Type B pancreatic cell (in vitro differentiated cells): ENCODE results near the gene CRLF2. TPM values are rescaled to one million over a fixed set of nuclear protein-coding genes. Genes with fewer than 3 reads are reported as not detected.
A peak's percentile ranks its signal among the peaks of the same experiment; 100 is the strongest.

Experiments used
- DNase-seq: peaks from one replicate; pipeline ENCODE4 v3.0.0; 2021; ENCODE audit warnings: mixed read lengths; ENCODE audit not compliant: unreplicated experiment; ENCODE audit errors: extremely low spot score
- H3K27ac Mint-ChIP-seq: 2 replicates; pipeline ENCODE4 v1.8.0; 2021; ENCODE audit warnings: mild to moderate bottlenecking, mixed read lengths
- H3K27me3 Mint-ChIP-seq: 2 replicates; pipeline ENCODE4 v1.8.0; 2021; ENCODE audit warnings: mixed read lengths
- H3K36me3 Mint-ChIP-seq: 2 replicates; pipeline ENCODE4 v1.8.0; 2021; ENCODE audit warnings: mixed read lengths
- H3K4me1 Mint-ChIP-seq: one replicate; pipeline ENCODE4 v1.8.0; 2021; ENCODE audit warnings: mixed read lengths; ENCODE audit not compliant: unreplicated experiment
- H3K4me3 Mint-ChIP-seq: 2 replicates; pipeline ENCODE4 v1.8.0; 2021; ENCODE audit warnings: mild to moderate bottlenecking, mixed read lengths
- H3K9me3 Mint-ChIP-seq: 2 replicates; pipeline ENCODE4 v1.8.0; 2021; ENCODE audit warnings: mixed read lengths
- total RNA-seq: library from RNA; stranded (reverse); gene quantifications from 2 replicates; pipeline ENCODE4 v1.2.1, GENCODE V29; 2021; ENCODE audit warnings: low replicate concordance
- TF ChIP-seq, protein P1 (sequence below): fragments of 200-600 bp; sonication (generic); conservative IDR thresholded peaks from 2 replicates; pipeline ENCODE4 v1.5.0; 2021; ENCODE audit warnings: antibody characterized with exemption, mild to moderate bottlenecking

CRLF2 gene
- total RNA-seq, 1 donor from 2014 or later = not detected

DNA sequence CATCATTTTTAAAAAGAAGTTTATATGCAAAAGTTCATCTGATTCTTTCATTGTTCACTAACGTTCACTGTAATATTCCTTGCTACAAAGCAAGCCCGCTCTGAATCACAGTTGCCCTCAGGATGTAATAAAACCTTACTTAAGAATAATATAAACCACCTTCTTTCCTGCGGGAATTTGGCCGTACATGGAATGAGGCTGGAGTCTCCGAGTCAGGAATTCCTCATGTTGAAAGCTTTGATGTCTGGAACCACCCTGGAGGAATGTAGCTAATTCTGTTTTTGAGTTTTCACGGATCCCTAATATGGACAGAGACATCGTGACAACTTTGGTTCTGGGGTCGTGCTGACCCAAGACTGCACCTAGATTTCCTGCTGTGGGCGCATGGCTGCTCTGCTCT is 58.5 kb downstream of the CRLF2 start:
- TF ChIP-seq, protein P1, sequence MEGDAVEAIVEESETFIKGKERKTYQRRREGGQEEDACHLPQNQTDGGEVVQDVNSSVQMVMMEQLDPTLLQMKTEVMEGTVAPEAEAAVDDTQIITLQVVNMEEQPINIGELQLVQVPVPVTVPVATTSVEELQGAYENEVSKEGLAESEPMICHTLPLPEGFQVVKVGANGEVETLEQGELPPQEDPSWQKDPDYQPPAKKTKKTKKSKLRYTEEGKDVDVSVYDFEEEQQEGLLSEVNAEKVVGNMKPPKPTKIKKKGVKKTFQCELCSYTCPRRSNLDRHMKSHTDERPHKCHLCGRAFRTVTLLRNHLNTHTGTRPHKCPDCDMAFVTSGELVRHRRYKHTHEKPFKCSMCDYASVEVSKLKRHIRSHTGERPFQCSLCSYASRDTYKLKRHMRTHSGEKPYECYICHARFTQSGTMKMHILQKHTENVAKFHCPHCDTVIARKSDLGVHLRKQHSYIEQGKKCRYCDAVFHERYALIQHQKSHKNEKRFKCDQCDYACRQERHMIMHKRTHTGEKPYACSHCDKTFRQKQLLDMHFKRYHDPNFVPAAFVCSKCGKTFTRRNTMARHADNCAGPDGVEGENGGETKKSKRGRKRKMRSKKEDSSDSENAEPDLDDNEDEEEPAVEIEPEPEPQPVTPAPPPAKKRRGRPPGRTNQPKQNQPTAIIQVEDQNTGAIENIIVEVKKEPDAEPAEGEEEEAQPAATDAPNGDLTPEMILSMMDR = no peak
- Mint-ChIP-seq H3K9me3 (no peaks in the 10 kb centered on the region), H3K4me1 (no peaks in the 10 kb centered on the region), H3K36me3 (no peaks in the 10 kb centered on the region), H3K27ac (no peak overlapping the region), H3K4me3 (no peak overlapping the region), H3K27me3 (peaks cover 21% of the 10 kb centered on the region)
- DNase-seq = peak; percentile 18

DNA sequence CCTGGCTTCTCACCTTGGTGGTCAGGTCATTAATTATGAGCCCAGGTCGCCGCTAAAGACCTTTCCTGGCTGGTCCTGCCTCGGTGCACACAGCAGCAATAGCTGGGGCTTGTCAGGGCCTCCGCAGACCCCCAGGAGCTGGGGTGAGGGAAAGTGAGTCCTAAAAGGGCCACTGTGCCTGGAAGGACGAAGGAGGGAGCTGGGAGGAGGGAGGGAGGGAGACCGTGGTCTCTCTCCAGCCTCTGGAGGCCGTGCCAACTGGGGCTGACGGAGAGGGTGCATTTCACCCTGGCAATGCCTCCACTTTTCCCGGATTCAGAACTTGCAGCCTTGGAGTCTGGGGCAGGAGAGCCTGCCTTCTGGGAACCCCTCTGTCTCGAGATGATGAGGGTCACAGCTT is 60.4 kb downstream of the CRLF2 start:
- no peaks in the 10 kb centered on the region for H3K9me3 Mint-ChIP-seq
- no peak overlapping the region for H3K27ac Mint-ChIP-seq
- DNase-seq = peak; percentile 61
- H3K36me3 Mint-ChIP-seq = no peaks in the 10 kb centered on the region
- no peak overlapping the region for H3K4me3 Mint-ChIP-seq
- TF ChIP-seq, protein P1 = no peak
- no peaks in the 10 kb centered on the region for H3K4me1 Mint-ChIP-seq
- H3K27me3 Mint-ChIP-seq = peaks cover 21% of the 10 kb centered on the region

DNA sequence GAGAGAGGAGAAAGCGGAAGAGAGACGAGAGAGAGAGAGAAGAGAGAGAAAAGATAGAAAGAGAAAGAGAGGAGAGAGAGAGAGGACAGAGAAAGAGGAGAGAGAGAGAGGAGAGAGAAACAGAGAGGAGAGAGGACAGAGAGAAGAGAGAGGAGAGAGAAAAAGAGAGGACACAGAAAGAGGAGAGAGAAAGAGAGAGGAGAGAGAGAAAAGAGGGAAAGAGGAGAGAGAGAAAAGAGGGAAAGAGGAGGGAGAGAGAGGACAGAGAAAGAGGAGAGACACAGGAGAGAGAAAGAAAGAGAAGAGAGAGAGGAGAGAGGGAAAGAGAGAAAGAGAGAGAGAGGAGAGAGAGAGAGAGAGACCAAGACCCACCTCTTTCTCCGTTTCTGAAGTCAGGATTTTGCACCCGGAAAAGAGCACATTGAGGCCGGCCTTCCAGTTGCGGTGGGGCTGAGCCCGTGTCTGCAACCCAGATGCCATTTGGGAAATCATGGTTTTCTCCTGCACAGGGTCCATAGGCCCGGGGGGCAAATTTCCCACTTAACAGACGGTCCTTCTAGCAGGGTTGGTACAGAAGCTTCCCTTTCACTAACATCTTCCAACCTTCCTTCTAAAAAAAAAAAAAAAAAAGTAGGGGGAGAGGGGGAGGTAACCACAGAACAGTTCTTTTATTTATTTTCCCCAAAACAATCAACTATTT is 60.9 kb downstream of the CRLF2 start:
- Mint-ChIP-seq H3K9me3 (no peaks in the 10 kb centered on the region), H3K4me1 (no peaks in the 10 kb centered on the region), H3K4me3 (no peak overlapping the region), H3K36me3 (no peaks in the 10 kb centered on the region), H3K27me3 (peaks cover 21% of the 10 kb centered on the region), H3K27ac (no peak overlapping the region)
- TF ChIP-seq, protein P1 = no peak
- peak; percentile 43 for DNase-seq

DNA sequence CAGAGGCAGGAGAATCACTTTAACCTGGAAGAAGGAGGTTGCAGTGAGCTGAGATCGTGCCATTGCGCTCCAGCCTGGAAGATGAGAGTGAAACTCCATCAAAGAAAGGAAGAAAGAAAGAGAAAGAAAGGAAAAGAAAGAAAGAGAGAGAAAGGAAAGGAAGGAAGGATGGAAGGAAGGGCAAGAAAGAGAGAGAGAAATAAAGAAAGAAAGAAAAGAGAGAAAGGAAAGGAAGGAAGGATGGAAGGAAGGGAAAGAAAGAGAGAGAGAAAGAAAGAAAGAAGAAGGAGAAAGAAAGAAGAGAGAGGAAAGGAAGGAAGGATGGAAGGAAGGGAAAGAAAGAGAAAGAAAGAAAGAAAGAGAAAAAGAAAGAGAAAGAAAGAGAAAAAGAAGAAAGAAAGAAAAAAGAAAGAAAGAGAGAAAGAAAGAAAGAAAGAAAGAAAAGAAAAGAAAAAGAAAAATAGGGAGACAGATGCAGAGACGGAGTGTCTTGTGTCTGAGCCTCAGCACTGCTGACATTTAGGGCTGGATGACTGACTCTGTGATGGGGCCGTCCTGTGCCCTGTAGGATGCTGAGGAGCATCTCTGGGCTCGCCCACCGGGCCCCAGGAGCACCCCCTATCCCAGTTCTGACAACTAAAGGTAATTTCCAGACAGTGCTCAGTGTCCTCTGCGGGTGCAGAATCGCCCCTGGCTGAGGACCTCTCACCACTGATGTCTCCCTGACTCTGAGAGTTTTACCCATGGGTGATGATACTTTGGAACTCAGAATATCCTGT is 61.7 kb downstream of the CRLF2 start:
- peak; percentile 43 for DNase-seq

DNA sequence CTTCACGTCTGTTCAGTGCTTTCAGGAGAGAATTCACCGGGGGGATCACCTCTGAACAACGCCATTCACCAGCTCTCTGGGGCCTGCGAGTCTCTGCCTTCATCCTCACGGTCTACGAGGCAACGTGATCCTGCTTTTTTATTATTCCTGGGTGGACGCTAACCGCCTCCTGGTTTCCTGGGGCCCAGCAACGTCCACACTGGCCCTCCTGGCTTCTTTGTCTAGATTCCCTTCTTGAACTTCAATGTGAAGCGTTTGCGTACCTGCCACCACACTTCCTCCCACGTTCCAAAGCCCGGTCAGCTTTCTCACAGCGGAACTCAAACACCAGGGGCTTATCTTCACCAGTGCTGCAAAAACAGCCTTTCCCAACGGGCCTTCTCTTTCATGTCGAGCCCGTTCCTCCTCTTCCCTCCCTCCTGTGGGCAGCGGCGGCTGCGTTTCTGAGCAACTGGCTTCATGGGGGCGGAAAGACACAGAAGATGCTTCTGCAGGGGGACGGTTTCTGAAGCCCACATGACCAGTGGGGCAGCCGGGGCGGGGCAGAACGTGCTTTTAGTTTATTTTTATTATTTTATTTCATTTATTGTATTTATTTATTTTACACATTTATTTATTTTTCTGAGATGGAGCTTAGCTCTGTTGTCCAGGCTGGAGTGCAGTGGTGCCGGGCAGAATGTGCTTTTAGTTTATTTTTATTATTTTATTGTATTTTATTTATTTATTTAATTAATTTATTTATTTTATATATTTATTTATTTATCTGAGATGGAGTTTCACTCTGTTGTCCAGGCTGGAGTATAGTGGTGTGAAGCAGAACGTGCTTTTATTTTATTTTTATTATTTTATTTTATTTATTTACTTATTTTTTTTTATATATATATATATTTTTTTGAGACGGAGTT is 64.6 kb downstream of the CRLF2 start:
- no peak overlapping the region for H3K4me3 Mint-ChIP-seq
- no peak overlapping the region for H3K27ac Mint-ChIP-seq
- TF ChIP-seq, protein P1 = no peak
- H3K36me3 Mint-ChIP-seq = no peaks in the 10 kb centered on the region
- H3K4me1 Mint-ChIP-seq = no peaks in the 10 kb centered on the region
- H3K27me3 Mint-ChIP-seq = peaks cover 21% of the 10 kb centered on the region
- no peaks in the 10 kb centered on the region for H3K9me3 Mint-ChIP-seq
- peak; percentile 50 for DNase-seq

More for the DNA sequence above, 61.7 kb downstream of the CRLF2 start:
- H3K4me3 Mint-ChIP-seq = no peak overlapping the region
- H3K9me3 Mint-ChIP-seq = no peaks in the 10 kb centered on the region
- H3K27ac Mint-ChIP-seq = no peak overlapping the region
- TF ChIP-seq, protein P1 = no peak
- no peaks in the 10 kb centered on the region for H3K36me3 Mint-ChIP-seq
- H3K4me1 Mint-ChIP-seq = no peaks in the 10 kb centered on the region
- peaks cover 21% of the 10 kb centered on the region for H3K27me3 Mint-ChIP-seq
